ENCODE data around the gene WDR33.

WDR33 gene

GRCh38 chr2:127664895-127665225, 146.1 kb downstream of the WDR33 start:
- no peak for TF ChIP-seq GATA1 (IDR thresholded peaks at IDR 0.05; ENCODE audit: low read depth, low read length)
- TF ChIP-seq POLR2A (IDR thresholded peaks at IDR 0.05; ENCODE audit: low read length), result no peak
- DNase-seq, result no peak

- TF ChIP-seq POLR2A (IDR thresholded peaks at IDR 0.05; ENCODE audit: low read length) (no peak), GATA1 (IDR thresholded peaks at IDR 0.05; ENCODE audit: low read depth, low read length) (no peak)
- DNase-seq, result no peak
These were observed 146.7 kb downstream of the WDR33 start for GRCh38 chr2:127664065-127664894.

- no peak for DNase-seq
- TF ChIP-seq GATA1 (IDR thresholded peaks at IDR 0.05; ENCODE audit: low read depth, low read length), result no peak
- TF ChIP-seq POLR2A (IDR thresholded peaks at IDR 0.05; ENCODE audit: low read length), result no peak
These were observed 147.4 kb downstream of the WDR33 start for GRCh38 chr2:127663566-127664064.

GRCh38 chr2:127662937-127663565, 147.9 kb downstream of the WDR33 start:
- no peak for DNase-seq
- TF ChIP-seq POLR2A (IDR thresholded peaks at IDR 0.05; ENCODE audit: low read length) (no peak), GATA1 (IDR thresholded peaks at IDR 0.05; ENCODE audit: low read depth, low read length) (no peak)

- TF ChIP-seq POLR2A (IDR thresholded peaks at IDR 0.05; ENCODE audit: low read length), result no peak
- no peak for TF ChIP-seq GATA1 (IDR thresholded peaks at IDR 0.05; ENCODE audit: low read depth, low read length)
- no peak for DNase-seq
These were observed 148.9 kb downstream of the WDR33 start for GRCh38 chr2:127661949-127662510.

GRCh38 chr2:127661072-127661649, 149.8 kb downstream of the WDR33 start:
- no peak for DNase-seq
- no peak for TF ChIP-seq GATA1 (IDR thresholded peaks at IDR 0.05; ENCODE audit: low read depth, low read length)
- TF ChIP-seq POLR2A (IDR thresholded peaks at IDR 0.05; ENCODE audit: low read length), result no peak

GRCh38 chr2:127660291-127660578, 150.7 kb downstream of the WDR33 start:
- no peak for TF ChIP-seq GATA1 (IDR thresholded peaks at IDR 0.05; ENCODE audit: low read depth, low read length)
- no peak for TF ChIP-seq POLR2A (IDR thresholded peaks at IDR 0.05; ENCODE audit: low read length)
- DNase-seq, result no peak

GRCh38 chr2:127659408-127660290, 151.3 kb downstream of the WDR33 start:
- no peak for TF ChIP-seq POLR2A (IDR thresholded peaks at IDR 0.05; ENCODE audit: low read length)
- no peak for TF ChIP-seq GATA1 (IDR thresholded peaks at IDR 0.05; ENCODE audit: low read depth, low read length)
- no peak for DNase-seq

- TF ChIP-seq GATA1 (IDR thresholded peaks at IDR 0.05; ENCODE audit: low read depth, low read length) (no peak), POLR2A (IDR thresholded peaks at IDR 0.05; ENCODE audit: low read length) (no peak)
- DNase-seq, result no peak
These were observed 152.1 kb downstream of the WDR33 start for GRCh38 chr2:127658641-127659407.

GRCh38 chr2:127658146-127658545, 152.8 kb downstream of the WDR33 start:
- TF ChIP-seq GATA1 (IDR thresholded peaks at IDR 0.05; ENCODE audit: low read depth, low read length), result no peak
- no peak for TF ChIP-seq POLR2A (IDR thresholded peaks at IDR 0.05; ENCODE audit: low read length)
- DNase-seq, result no peak

GRCh38 chr2:127657232-127657595, 153.8 kb downstream of the WDR33 start:
- DNase-seq, result no peak

GRCh38 chr2:127656569-127657231, 154.3 kb downstream of the WDR33 start:
- DNase-seq, result no peak

More at GRCh38 chr2:127657232-127657595, 153.8 kb downstream of the WDR33 start:
- TF ChIP-seq GATA1 (IDR thresholded peaks at IDR 0.05; ENCODE audit: low read depth, low read length), result no peak

More at GRCh38 chr2:127656569-127657231, 154.3 kb downstream of the WDR33 start:
- TF ChIP-seq POLR2A (IDR thresholded peaks at IDR 0.05; ENCODE audit: low read length) (no peak), GATA1 (IDR thresholded peaks at IDR 0.05; ENCODE audit: low read depth, low read length) (no peak)

Data from erythroblast (primary cell).